ENCODE results near the gene CDKAL1. TPM values are rescaled to one million over a fixed set of nuclear protein-coding genes. Genes with fewer than 3 reads are reported as not detected.

Gene CDKAL1
- total RNA-seq, 4 donors from 2014 or later = 10.3 to 11.2 (median 10.5) TPM

DNA sequence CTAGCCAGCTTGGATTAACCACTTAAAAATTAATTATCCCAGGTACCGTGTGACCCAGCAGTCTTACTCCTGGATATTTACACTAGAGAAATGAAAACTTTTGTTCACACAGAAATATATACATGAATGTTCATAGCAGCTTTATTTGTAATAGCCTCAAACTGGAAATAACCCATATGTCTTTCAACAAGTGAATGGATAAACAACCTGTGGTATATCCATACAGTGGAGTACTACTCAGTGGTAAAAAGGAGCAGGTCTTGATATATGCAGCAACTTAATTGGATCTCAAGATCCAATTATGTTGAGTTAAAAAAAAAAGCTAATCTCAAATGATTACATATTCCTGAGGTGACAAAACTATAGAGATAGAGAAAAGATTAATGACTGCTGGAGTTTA, 381.4 kb downstream of the CDKAL1 start:
- TF ChIP-seq EP300 (IDR thresholded peaks at IDR 0.05) = no peak
- TF ChIP-seq POLR2A (IDR thresholded peaks at IDR 0.05; ENCODE audit: low read depth) = no peak
- TF ChIP-seq POLR2AphosphoS5 (IDR thresholded peaks at IDR 0.05) = no peak
- TF ChIP-seq, protein P1, sequence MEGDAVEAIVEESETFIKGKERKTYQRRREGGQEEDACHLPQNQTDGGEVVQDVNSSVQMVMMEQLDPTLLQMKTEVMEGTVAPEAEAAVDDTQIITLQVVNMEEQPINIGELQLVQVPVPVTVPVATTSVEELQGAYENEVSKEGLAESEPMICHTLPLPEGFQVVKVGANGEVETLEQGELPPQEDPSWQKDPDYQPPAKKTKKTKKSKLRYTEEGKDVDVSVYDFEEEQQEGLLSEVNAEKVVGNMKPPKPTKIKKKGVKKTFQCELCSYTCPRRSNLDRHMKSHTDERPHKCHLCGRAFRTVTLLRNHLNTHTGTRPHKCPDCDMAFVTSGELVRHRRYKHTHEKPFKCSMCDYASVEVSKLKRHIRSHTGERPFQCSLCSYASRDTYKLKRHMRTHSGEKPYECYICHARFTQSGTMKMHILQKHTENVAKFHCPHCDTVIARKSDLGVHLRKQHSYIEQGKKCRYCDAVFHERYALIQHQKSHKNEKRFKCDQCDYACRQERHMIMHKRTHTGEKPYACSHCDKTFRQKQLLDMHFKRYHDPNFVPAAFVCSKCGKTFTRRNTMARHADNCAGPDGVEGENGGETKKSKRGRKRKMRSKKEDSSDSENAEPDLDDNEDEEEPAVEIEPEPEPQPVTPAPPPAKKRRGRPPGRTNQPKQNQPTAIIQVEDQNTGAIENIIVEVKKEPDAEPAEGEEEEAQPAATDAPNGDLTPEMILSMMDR (IDR thresholded peaks at IDR 0.05) = no peak
- 100% methylated on average over 1 of the region's 1 CpG for WGBS

DNA sequence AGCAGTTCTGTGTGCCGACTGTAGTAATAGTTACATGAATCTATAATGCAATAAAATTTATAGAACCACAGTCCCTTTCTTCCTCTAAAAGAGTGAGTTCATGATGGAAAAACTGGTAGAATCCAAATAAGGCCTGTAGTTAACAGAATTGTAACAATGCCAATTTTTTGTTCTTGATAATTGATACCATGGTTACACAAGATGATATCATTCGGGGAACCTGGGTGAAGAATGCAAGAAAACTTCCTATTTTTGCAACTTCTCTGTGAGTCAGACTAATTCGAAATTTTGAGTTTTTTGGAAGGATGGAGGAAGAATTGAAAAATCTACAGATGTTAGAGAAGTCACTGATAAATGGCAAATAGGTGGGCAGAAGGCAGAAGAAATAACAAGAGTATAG, 381.8 kb downstream of the CDKAL1 start:
- Histone ChIP-seq H3K4me3 (no peak overlapping the region), H3K9me3 (peaks cover 0 to 10% (median 2%) of the 10 kb centered on the region in 4 donors), H3K27me3 (no peaks in the 10 kb centered on the region), H3K4me1 (no peaks in the 10 kb centered on the region), H3K27ac (replicated peaks in 1 of 4) (no peak overlapping the region), H3K36me3 (no peaks in the 10 kb centered on the region)
- intact Hi-C loops (cut with DNase I) = no loop called here
- WGBS = 92% methylated on average over 3 of the region's 3 CpGs
- DNase-seq (ENCODE audit: extremely low spot score) = no peak
- TF ChIP-seq POLR2AphosphoS5 (IDR thresholded peaks at IDR 0.05) = no peak
- no peak for TF ChIP-seq EP300 (IDR thresholded peaks at IDR 0.05)
- TF ChIP-seq, protein P1 (IDR thresholded peaks at IDR 0.05) = no peak
- TF ChIP-seq POLR2A (IDR thresholded peaks at IDR 0.05; ENCODE audit: low read depth) = no peak

More for the DNA sequence above, 381.4 kb downstream of the CDKAL1 start:
- Histone ChIP-seq H3K4me3 (no peak overlapping the region), H3K4me1 (no peaks in the 10 kb centered on the region), H3K27ac (replicated peaks in 1 of 4) (no peak overlapping the region), H3K27me3 (no peaks in the 10 kb centered on the region), H3K9me3 (peaks cover 0 to 10% (median 2%) of the 10 kb centered on the region in 4 donors), H3K36me3 (no peaks in the 10 kb centered on the region)
- DNase-seq (ENCODE audit: extremely low spot score) = no peak
- intact Hi-C loops (cut with DNase I) = no loop called here

DNA sequence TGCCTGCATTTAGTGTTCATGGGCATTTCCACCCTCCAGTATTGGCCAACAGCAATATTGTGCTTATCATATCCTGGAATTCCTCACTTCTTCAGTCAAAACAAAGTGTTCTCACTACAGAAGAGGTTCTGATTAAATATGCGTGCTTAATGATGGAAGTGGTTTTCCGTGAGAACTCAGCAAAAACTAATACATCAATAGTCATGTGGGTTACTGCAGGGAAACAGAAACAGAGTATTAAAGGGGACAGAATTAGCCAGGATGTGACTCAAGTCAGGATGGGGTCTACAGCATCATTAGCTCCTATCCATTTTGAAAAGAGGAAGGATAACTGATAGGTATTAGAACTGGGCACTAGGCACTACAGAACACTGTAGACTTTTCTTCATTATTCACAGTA, 384.6 kb downstream of the CDKAL1 start:
- 88% methylated on average over 2 of the region's 2 CpGs for WGBS

DNA sequence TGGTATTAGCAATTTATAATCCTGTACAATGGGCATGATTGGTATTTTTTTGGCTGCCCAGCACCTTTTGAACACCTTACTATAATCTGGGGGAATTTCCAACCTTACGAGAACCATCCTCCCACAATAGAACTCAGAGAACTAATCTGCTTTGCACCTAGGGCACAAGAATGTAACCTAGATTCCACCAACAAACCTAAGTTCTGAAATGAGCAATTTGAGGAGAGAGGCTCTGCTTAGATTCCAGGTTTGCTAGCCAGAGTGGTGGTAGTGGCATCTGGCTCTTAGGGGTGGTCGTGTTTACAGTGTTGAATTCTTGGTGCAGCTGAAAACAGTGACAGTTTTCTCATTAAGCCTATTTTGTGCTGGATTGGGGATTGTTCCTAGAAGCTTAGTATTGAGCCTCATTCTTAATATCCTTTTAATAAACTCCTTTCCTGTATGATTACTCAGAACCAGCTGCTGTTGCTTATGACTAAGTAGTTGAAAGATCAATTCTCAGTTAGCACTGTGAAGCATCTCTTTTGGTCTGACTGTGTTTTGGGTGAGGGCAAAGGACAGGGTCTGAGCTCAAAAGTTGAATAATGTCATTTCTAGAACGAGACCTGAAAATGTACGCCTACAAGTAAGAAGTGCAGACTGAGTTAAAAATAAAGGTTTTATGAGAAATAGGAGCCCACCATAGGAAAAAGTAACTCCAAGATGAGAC, 385.6 kb downstream of the CDKAL1 start:
- WGBS = 96% methylated on average over 4 of the region's 4 CpGs
- Histone ChIP-seq H3K4me3 (no peak overlapping the region), H3K36me3 (no peaks in the 10 kb centered on the region), H3K4me1 (no peaks in the 10 kb centered on the region), H3K27ac (replicated peaks in 1 of 4) (no peak overlapping the region), H3K9me3 (peaks cover 0 to 10% (median 2%) of the 10 kb centered on the region in 4 donors), H3K27me3 (no peaks in the 10 kb centered on the region)
- intact Hi-C loops (cut with DNase I) = no loop called here
- DNase-seq (ENCODE audit: extremely low spot score) = no peak
- TF ChIP-seq, protein P1 (IDR thresholded peaks at IDR 0.05) = no peak
- TF ChIP-seq POLR2A (IDR thresholded peaks at IDR 0.05; ENCODE audit: low read depth) (no peak), POLR2AphosphoS5 (IDR thresholded peaks at IDR 0.05) (no peak), EP300 (IDR thresholded peaks at IDR 0.05) (no peak)

More for the DNA sequence above, 384.6 kb downstream of the CDKAL1 start:
- no peaks in the 10 kb centered on the region for H3K27me3 ChIP-seq
- H3K4me1 ChIP-seq = no peaks in the 10 kb centered on the region
- peaks cover 0 to 10% (median 2%) of the 10 kb centered on the region in 4 donors for H3K9me3 ChIP-seq
- H3K4me3 ChIP-seq = no peak overlapping the region
- no peak overlapping the region for H3K27ac ChIP-seq (replicated peaks in 1 of 4)
- no peak for TF ChIP-seq EP300 (IDR thresholded peaks at IDR 0.05)
- no peak for TF ChIP-seq POLR2AphosphoS5 (IDR thresholded peaks at IDR 0.05)
- no peak for TF ChIP-seq POLR2A (IDR thresholded peaks at IDR 0.05; ENCODE audit: low read depth)
- TF ChIP-seq, protein P1 (IDR thresholded peaks at IDR 0.05) = no peak
- intact Hi-C loops (cut with DNase I) = no loop called here
- H3K36me3 ChIP-seq = no peaks in the 10 kb centered on the region
- no peak for DNase-seq (ENCODE audit: extremely low spot score)

Measured in esophagus muscularis mucosa (tissue), 4 donors.